Activated CD8-positive, alpha-beta memory T cell treated with anti-CD3 and anti-CD28 coated beads, Interleukin-2, amount 10 ng/mL, durations not matched to agents 7 days and 5 days (primary cell): Measurements from ENCODE around the gene SPON1. TPM values are rescaled to one million over a fixed set of nuclear protein-coding genes. Genes with fewer than 3 reads are reported as not detected.

Source experiments
- ATAC-seq: fragments of 150-1000 bp; cut with Tn5 transposase; one replicate; pipeline ENCODE4 v1.10.0; 2021; ENCODE audit warnings: moderate library complexity
- CTCF ChIA-PET: fragments of 350-600 bp; sonication (Branson Sonifier 250); formaldehyde crosslinking; loops from one replicate; lab custom pipeline; 2021; ENCODE audit warnings: antibody characterized with exemption; lab: Charles Lee
- DNase-seq: peaks from one replicate; pipeline ENCODE4 v3.0.0-alpha.2; 2020
- H3K27ac Mint-ChIP-seq: one replicate; pipeline ENCODE4 v1.8.0; 2021; ENCODE audit warnings: mild to moderate bottlenecking, mixed read lengths
- H3K27me3 Mint-ChIP-seq: one replicate; pipeline ENCODE4 v1.8.0; 2021; ENCODE audit warnings: mixed read lengths
- H3K36me3 Mint-ChIP-seq: one replicate; pipeline ENCODE4 v1.8.0; 2021; ENCODE audit warnings: mild to moderate bottlenecking, mixed read lengths
- H3K4me1 Mint-ChIP-seq: one replicate; pipeline ENCODE4 v1.8.0; 2021; ENCODE audit warnings: mixed read lengths
- H3K4me3 Mint-ChIP-seq: one replicate; pipeline ENCODE4 v1.8.0; 2021; ENCODE audit warnings: mild to moderate bottlenecking, moderate library complexity, mixed read lengths
- H3K9me3 Mint-ChIP-seq: one replicate; pipeline ENCODE4 v1.8.0; 2022; ENCODE audit warnings: low read depth, mixed read lengths
- total RNA-seq, 2 experiments: library from RNA; stranded (reverse); gene quantifications; one replicate each; pipeline ENCODE4 v1.2.3, GENCODE V29; 2021

Gene SPON1
- total RNA-seq, 2 experiments from 2014 or later, result not detected

- no peak overlapping the region for H3K27ac Mint-ChIP-seq
- DNase-seq (no peak), ATAC-seq (no peak)
- H3K9me3 Mint-ChIP-seq, result no peaks in the 10 kb centered on the region
- no peak overlapping the region for H3K4me3 Mint-ChIP-seq
- no peaks in the 10 kb centered on the region for H3K4me1 Mint-ChIP-seq
- CTCF ChIA-PET, result interaction anchor here (0.7 kb wide), 1 partner anchor 83 kb away, joined by 3 read pairs; no protein-coding TSS in a partner anchor
- no peaks in the 10 kb centered on the region for H3K27me3 Mint-ChIP-seq
- no peaks in the 10 kb centered on the region for H3K36me3 Mint-ChIP-seq
Observed at GRCh38 chr11:14190992-14191778, 228.7 kb downstream of the SPON1 start.

DNA sequence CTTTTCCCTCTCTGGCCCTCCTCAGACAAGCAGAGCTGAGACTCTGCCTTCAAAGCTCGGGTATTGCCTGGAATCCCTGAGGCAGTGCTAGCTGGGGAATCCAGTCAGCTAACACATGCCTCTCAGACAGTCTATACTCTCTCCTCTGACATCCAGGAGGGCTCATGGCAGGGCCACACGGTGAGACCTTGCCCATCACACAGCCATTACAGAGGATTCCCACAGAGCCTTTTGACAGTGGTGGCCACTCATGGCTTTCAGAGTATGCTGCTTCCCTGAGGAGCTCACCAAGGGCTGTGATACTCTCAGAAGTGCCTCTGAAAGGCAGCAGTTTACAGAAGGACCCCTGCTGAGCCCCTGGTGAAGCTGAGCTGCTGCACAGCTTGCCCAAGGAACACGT lies 231.1 kb downstream of the SPON1 start:
- no peak overlapping the region for H3K27ac Mint-ChIP-seq
- DNase-seq (no peak), ATAC-seq (no peak)
- no peaks in the 10 kb centered on the region for H3K27me3 Mint-ChIP-seq
- CTCF ChIA-PET, result no interaction called here
- no peaks in the 10 kb centered on the region for H3K36me3 Mint-ChIP-seq
- no peak overlapping the region for H3K4me3 Mint-ChIP-seq
- H3K9me3 Mint-ChIP-seq, result no peaks in the 10 kb centered on the region
- H3K4me1 Mint-ChIP-seq, result no peaks in the 10 kb centered on the region

GRCh38 chr11:14202251-14203196 lies 240.0 kb downstream of the SPON1 start:
- H3K4me3 Mint-ChIP-seq, result peak overlapping the region; percentile 11
- H3K27ac Mint-ChIP-seq, result peak overlapping the region; percentile 4
- no peak for DNase-seq
- ATAC-seq, result peak; percentile 78
- CTCF ChIA-PET, result interaction anchor here (0.8 to 1.8 kb wide), 2 partner anchors 245 to 430 kb away, joined by 3 to 4 read pairs; no protein-coding TSS in a partner anchor
- peaks cover 5% of the 10 kb centered on the region for H3K27me3 Mint-ChIP-seq
- no peaks in the 10 kb centered on the region for H3K9me3 Mint-ChIP-seq
- peaks cover 1% of the 10 kb centered on the region for H3K36me3 Mint-ChIP-seq
- peaks cover 12% of the 10 kb centered on the region for H3K4me1 Mint-ChIP-seq

GRCh38 chr11:14203321-14203720 lies 240.8 kb downstream of the SPON1 start:
- DNase-seq, result no peak
- Mint-ChIP-seq H3K9me3 (no peaks in the 10 kb centered on the region), H3K27me3 (peaks cover 5% of the 10 kb centered on the region), H3K4me3 (no peak overlapping the region), H3K4me1 (peaks cover 12% of the 10 kb centered on the region), H3K36me3 (peaks cover 1% of the 10 kb centered on the region), H3K27ac (no peak overlapping the region)
- CTCF ChIA-PET, result no interaction called here
- ATAC-seq, result no peak

GRCh38 chr11:14212986-14213385 lies 250.5 kb downstream of the SPON1 start:
- CTCF ChIA-PET, result no interaction called here
- H3K4me3 Mint-ChIP-seq, result no peak overlapping the region
- H3K27me3 Mint-ChIP-seq, result peaks cover 3% of the 10 kb centered on the region

GRCh38 chr11:14218728-14219127 lies 256.2 kb downstream of the SPON1 start:
- H3K27me3 Mint-ChIP-seq, result peaks cover 10% of the 10 kb centered on the region
- H3K9me3 Mint-ChIP-seq, result no peaks in the 10 kb centered on the region
- no peak for DNase-seq
- no peak overlapping the region for H3K4me3 Mint-ChIP-seq
- H3K27ac Mint-ChIP-seq, result no peak overlapping the region
- H3K36me3 Mint-ChIP-seq, result no peaks in the 10 kb centered on the region
- CTCF ChIA-PET, result no interaction called here
- ATAC-seq, result no peak
- H3K4me1 Mint-ChIP-seq, result no peaks in the 10 kb centered on the region

More at GRCh38 chr11:14212986-14213385, 250.5 kb downstream of the SPON1 start:
- Mint-ChIP-seq H3K9me3 (no peaks in the 10 kb centered on the region), H3K27ac (no peak overlapping the region), H3K36me3 (no peaks in the 10 kb centered on the region), H3K4me1 (no peaks in the 10 kb centered on the region)
- ATAC-seq, result no peak
- no peak for DNase-seq

- no peak for ATAC-seq
- CTCF ChIA-PET, result interaction anchor here (2.1 kb wide), 1 partner anchor 267 kb away, joined by 5 read pairs; no protein-coding TSS in a partner anchor
- Mint-ChIP-seq H3K4me3 (no peak overlapping the region), H3K9me3 (peaks cover 3% of the 10 kb centered on the region), H3K27me3 (peaks cover 10% of the 10 kb centered on the region), H3K36me3 (peaks cover 2% of the 10 kb centered on the region), H3K27ac (no peak overlapping the region), H3K4me1 (peaks cover 2% of the 10 kb centered on the region)
- no peak for DNase-seq
Observed at GRCh38 chr11:14223636-14224288, 261.2 kb downstream of the SPON1 start.

- peaks cover 2% of the 10 kb centered on the region for H3K4me1 Mint-ChIP-seq
- H3K4me3 Mint-ChIP-seq, result no peak overlapping the region
- peaks cover 3% of the 10 kb centered on the region for H3K9me3 Mint-ChIP-seq
- ATAC-seq (no peak), DNase-seq (no peak)
- CTCF ChIA-PET, result interaction anchor here (2.1 kb wide), 1 partner anchor 267 kb away, joined by 5 read pairs; no protein-coding TSS in a partner anchor
- peaks cover 2% of the 10 kb centered on the region for H3K36me3 Mint-ChIP-seq
- peaks cover 6% of the 10 kb centered on the region for H3K27me3 Mint-ChIP-seq
- no peak overlapping the region for H3K27ac Mint-ChIP-seq
Observed at GRCh38 chr11:14224395-14224794, 261.9 kb downstream of the SPON1 start.

- Mint-ChIP-seq H3K36me3 (peaks cover 2% of the 10 kb centered on the region), H3K27me3 (peaks cover 4% of the 10 kb centered on the region), H3K4me3 (no peak overlapping the region), H3K27ac (no peak overlapping the region), H3K4me1 (peaks cover 2% of the 10 kb centered on the region), H3K9me3 (peaks cover 3% of the 10 kb centered on the region)
- DNase-seq, result no peak
- CTCF ChIA-PET, result no interaction called here
- no peak for ATAC-seq
Observed at GRCh38 chr11:14225666-14226065, 263.1 kb downstream of the SPON1 start.

DNA sequence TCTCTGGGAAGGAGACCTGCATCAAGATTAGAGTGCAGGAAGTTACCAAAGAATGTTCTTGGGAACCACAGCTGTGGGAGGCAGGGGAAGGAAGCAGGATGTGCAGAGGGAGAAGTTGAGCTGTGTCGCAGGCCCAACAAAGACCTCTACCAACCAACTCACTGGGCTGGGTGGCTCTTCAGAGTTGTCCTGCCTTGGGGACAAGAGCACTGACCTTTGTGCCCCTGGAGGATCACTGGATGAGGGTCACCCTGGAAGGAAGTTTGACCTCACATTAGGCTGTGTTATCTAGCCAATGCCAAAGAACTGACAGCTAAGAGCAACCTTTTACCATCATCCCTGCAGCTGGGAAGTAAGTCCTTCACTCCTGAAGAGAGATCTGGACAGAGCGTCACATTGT lies 265.8 kb downstream of the SPON1 start:
- CTCF ChIA-PET, result no interaction called here

GRCh38 chr11:14229472-14229871 lies 266.9 kb downstream of the SPON1 start:
- no peak overlapping the region for H3K27ac Mint-ChIP-seq
- CTCF ChIA-PET, result no interaction called here
- ATAC-seq, result no peak

More for the DNA sequence above, 265.8 kb downstream of the SPON1 start:
- Mint-ChIP-seq H3K27ac (no peak overlapping the region), H3K4me3 (no peak overlapping the region), H3K4me1 (peaks cover 2% of the 10 kb centered on the region), H3K36me3 (peaks cover 2% of the 10 kb centered on the region), H3K9me3 (peaks cover 3% of the 10 kb centered on the region), H3K27me3 (peaks cover 6% of the 10 kb centered on the region)
- DNase-seq, result no peak
- ATAC-seq, result no peak

DNA sequence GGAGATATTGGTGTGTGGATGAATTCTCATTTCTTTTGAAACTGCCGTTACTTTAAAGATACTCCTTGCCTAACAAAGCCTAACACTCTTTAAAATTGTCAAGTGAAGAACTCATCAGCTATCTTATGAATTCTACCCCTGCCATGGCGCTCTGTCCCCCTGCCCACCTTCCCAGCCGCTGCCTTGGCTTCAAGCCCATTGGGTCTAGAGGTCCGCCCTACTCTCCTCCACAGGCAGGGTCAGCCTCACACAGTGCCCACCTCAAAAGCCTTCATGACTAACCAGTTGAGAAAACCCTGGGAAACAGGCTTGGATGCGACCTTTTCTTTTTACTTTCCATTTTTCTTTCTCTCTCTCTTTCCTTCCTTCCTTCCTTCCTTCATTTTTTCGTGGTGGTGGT lies 267.9 kb downstream of the SPON1 start:
- Mint-ChIP-seq H3K36me3 (no peaks in the 10 kb centered on the region), H3K4me1 (no peaks in the 10 kb centered on the region), H3K9me3 (peaks cover 3% of the 10 kb centered on the region), H3K27ac (no peak overlapping the region), H3K4me3 (no peak overlapping the region), H3K27me3 (peaks cover 4% of the 10 kb centered on the region)
- CTCF ChIA-PET, result no interaction called here
- DNase-seq, result no peak
- ATAC-seq, result no peak

More at GRCh38 chr11:14229472-14229871, 266.9 kb downstream of the SPON1 start:
- H3K36me3 Mint-ChIP-seq, result peaks cover 2% of the 10 kb centered on the region
- H3K27me3 Mint-ChIP-seq, result peaks cover 6% of the 10 kb centered on the region
- no peak overlapping the region for H3K4me3 Mint-ChIP-seq
- DNase-seq, result no peak
- peaks cover 3% of the 10 kb centered on the region for H3K9me3 Mint-ChIP-seq
- H3K4me1 Mint-ChIP-seq, result peaks cover 2% of the 10 kb centered on the region

GRCh38 chr11:14232652-14233051 lies 270.1 kb downstream of the SPON1 start:
- ATAC-seq (no peak), DNase-seq (peak; percentile 9)
- Mint-ChIP-seq H3K27ac (no peak overlapping the region), H3K4me1 (peaks cover 4% of the 10 kb centered on the region), H3K36me3 (no peaks in the 10 kb centered on the region), H3K27me3 (peaks cover 16% of the 10 kb centered on the region), H3K9me3 (no peaks in the 10 kb centered on the region), H3K4me3 (no peak overlapping the region)
- CTCF ChIA-PET, result no interaction called here
